Suprapubic skin (tissue), 4 donors: ENCODE measurements around the gene NEDD9. TPM values are rescaled to one million over a fixed set of nuclear protein-coding genes. Genes with fewer than 3 reads are reported as not detected.

Experiments
- DNase-seq, 2 donors: peaks; one replicate each; pipeline ENCODE4 v3.0.0-alpha.2; 2019; ENCODE audit warnings: low spot score in 2 of 2
- H3K27ac ChIP-seq: fragments of 200-600 bp; sonication (generic); one replicate; pipeline ENCODE4 v1.5.1; 2019
- H3K27me3 ChIP-seq: fragments of 200-600 bp; sonication (generic); one replicate; pipeline ENCODE4 v1.5.1; 2019
- H3K36me3 ChIP-seq: fragments of 200-600 bp; sonication (generic); one replicate; pipeline ENCODE4 v1.5.1; 2019
- H3K4me1 ChIP-seq: fragments of 200-600 bp; sonication (generic); one replicate; pipeline ENCODE4 v1.5.1; 2019
- H3K4me3 ChIP-seq: fragments of 200-600 bp; sonication (generic); one replicate; pipeline ENCODE4 v1.5.1; 2019; ENCODE audit warnings: mild to moderate bottlenecking
- H3K9me3 ChIP-seq: fragments of 200-600 bp; sonication (generic); one replicate; pipeline ENCODE4 v1.5.1; 2019
- EP300 ChIP-seq: sonication (generic); formaldehyde crosslinking; IDR thresholded peaks from one replicate; pipeline ENCODE4 v1.6.1; 2017; ENCODE audit warnings: antibody characterized with exemption
- POLR2A ChIP-seq, 2 donors: fragments of 450-650 bp; IDR thresholded peaks; one replicate each; pipeline ENCODE4 v1.6.1; 2017; ENCODE audit warnings: antibody characterized with exemption in 2 of 2, mild to moderate bottlenecking in 2 of 2, moderate library complexity in 2 of 2
- POLR2AphosphoS5 ChIP-seq, 3 donors: sonication (generic); formaldehyde crosslinking; IDR thresholded peaks; one replicate each; pipeline ENCODE4 v1.6.1; 2017; ENCODE audit warnings: antibody characterized with exemption in 3 of 3
- WGBS: methylation state at CpG from one replicate; pipeline ENCODE4 v1.1.5; 2018; 5-methylcytosine and 5-hydroxymethylcytosine counted together
- total RNA-seq, 4 donors: library from RNA; depleted of rRNA; stranded (reverse); fragments of >200 nt; gene quantifications; one replicate each; pipeline ENCODE4 v1.1.0, GENCODE V29; 2016
- TF ChIP-seq, protein P1 (sequence below), 2 donors: fragments of 200-600 bp in 1 of 2; fragments of 450-650 bp in 1 of 2; sonication (generic) in 1 of 2; IDR thresholded peaks; one replicate each; pipeline ENCODE4 v1.5.1; 2016 to 2019; ENCODE audit warnings: antibody characterized with exemption in 2 of 2, mild to moderate bottlenecking in 1 of 2, moderate library complexity in 1 of 2

NEDD9 gene
- total RNA-seq, 4 donors from 2014 or later = 18.3 to 29.8 (median 22.4) TPM

- 45% methylated on average over 11 of the region's 11 CpGs for WGBS
- Histone ChIP-seq H3K36me3 (no peaks in the 10 kb centered on the region), H3K4me3 (no peak overlapping the region), H3K4me1 (peaks cover 61% of the 10 kb centered on the region), H3K27ac (peak overlapping the region; percentile 92), H3K27me3 (no peaks in the 10 kb centered on the region), H3K9me3 (no peaks in the 10 kb centered on the region)
- TF ChIP-seq POLR2A (IDR thresholded peaks at IDR 0.05) (no peak), EP300 (no peak), POLR2AphosphoS5 (IDR thresholded peaks at IDR 0.05) (no peak)
- TF ChIP-seq, protein P1, sequence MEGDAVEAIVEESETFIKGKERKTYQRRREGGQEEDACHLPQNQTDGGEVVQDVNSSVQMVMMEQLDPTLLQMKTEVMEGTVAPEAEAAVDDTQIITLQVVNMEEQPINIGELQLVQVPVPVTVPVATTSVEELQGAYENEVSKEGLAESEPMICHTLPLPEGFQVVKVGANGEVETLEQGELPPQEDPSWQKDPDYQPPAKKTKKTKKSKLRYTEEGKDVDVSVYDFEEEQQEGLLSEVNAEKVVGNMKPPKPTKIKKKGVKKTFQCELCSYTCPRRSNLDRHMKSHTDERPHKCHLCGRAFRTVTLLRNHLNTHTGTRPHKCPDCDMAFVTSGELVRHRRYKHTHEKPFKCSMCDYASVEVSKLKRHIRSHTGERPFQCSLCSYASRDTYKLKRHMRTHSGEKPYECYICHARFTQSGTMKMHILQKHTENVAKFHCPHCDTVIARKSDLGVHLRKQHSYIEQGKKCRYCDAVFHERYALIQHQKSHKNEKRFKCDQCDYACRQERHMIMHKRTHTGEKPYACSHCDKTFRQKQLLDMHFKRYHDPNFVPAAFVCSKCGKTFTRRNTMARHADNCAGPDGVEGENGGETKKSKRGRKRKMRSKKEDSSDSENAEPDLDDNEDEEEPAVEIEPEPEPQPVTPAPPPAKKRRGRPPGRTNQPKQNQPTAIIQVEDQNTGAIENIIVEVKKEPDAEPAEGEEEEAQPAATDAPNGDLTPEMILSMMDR (IDR thresholded peaks at IDR 0.05) = no peak
- no peak for DNase-seq
Measured at GRCh38 chr6:11233673-11234573, 1.5 kb upstream of the NEDD9 start.

DNA sequence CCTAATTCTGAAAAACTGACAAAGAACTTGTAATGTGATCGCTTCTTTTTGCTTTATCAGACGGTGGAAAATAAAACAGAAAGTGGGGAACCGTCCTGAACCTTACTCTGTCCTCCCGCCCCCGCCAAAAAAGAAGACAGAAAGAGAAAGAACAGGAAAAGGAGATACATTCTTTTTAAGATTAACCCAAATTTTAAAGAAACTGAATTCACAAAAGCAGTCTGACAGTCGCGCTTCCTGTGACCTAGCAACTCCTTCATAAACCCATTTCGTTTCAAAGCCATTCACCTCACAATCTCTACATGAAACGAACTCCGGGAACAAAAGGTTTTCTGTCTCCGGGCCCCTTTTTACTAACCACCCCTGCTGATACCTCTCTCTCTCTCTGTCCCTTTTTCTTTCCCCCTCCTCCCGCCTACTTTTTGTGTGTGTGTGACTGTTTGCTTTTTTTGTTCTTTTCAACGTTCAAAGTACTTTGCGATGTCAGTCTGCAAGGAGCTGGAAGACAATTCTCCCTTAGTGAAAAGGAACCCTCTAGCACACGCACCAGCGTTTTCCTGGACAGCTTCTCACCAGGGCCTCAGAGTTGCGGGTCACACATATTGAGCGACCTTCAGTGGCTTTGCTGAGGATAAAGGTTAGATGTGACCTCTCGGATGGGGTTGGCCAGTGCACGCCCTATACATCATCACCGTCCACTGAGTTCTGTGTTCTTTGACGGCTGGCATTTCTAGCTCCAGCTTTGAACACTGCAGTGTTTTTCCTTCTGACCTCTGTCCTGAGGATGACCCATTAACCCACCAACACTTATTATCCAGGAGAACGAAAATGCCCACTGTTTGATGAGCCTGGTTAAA lies 530 bp upstream of the NEDD9 start:
- no peaks in the 10 kb centered on the region for H3K36me3 ChIP-seq
- peak overlapping the region; percentile 92 for H3K27ac ChIP-seq
- 10% methylated on average over 23 of the region's 23 CpGs for WGBS
- DNase-seq = no peak
- H3K9me3 ChIP-seq = no peaks in the 10 kb centered on the region
- H3K4me3 ChIP-seq = peak overlapping the region; percentile 62
- no peaks in the 10 kb centered on the region for H3K27me3 ChIP-seq
- TF ChIP-seq, protein P1 (IDR thresholded peaks at IDR 0.05) = no peak
- no peak for TF ChIP-seq POLR2AphosphoS5 (IDR thresholded peaks at IDR 0.05)
- peaks cover 66% of the 10 kb centered on the region for H3K4me1 ChIP-seq

- WGBS = 9% methylated on average over 6 of the region's 6 CpGs
- H3K4me1 ChIP-seq = peaks cover 65% of the 10 kb centered on the region
- no peak for DNase-seq
- H3K27me3 ChIP-seq = no peaks in the 10 kb centered on the region
- no peaks in the 10 kb centered on the region for H3K9me3 ChIP-seq
- peak overlapping the region; percentile 62 for H3K4me3 ChIP-seq
- TF ChIP-seq EP300 (no peak), POLR2AphosphoS5 (IDR thresholded peaks at IDR 0.05) (no peak), POLR2A (IDR thresholded peaks at IDR 0.05) (no peak)
- TF ChIP-seq, protein P1 (IDR thresholded peaks at IDR 0.05) = no peak
- peak overlapping the region; percentile 92 for H3K27ac ChIP-seq
- H3K36me3 ChIP-seq = no peaks in the 10 kb centered on the region
Measured at GRCh38 chr6:11231564-11232192, 790 bp downstream of the NEDD9 start.

GRCh38 chr6:11231108-11231463 lies 1.4 kb downstream of the NEDD9 start:
- TF ChIP-seq POLR2AphosphoS5 (IDR thresholded peaks at IDR 0.05) (no peak), POLR2A (IDR thresholded peaks at IDR 0.05) (no peak), EP300 (no peak)
- TF ChIP-seq, protein P1 (IDR thresholded peaks at IDR 0.05) = no peak
- no peak for DNase-seq
- Histone ChIP-seq H3K4me3 (peak overlapping the region; percentile 62), H3K27ac (peak overlapping the region; percentile 92), H3K27me3 (no peaks in the 10 kb centered on the region), H3K36me3 (no peaks in the 10 kb centered on the region), H3K9me3 (no peaks in the 10 kb centered on the region), H3K4me1 (peaks cover 59% of the 10 kb centered on the region)
- 32% methylated on average over 1 of the region's 1 CpG for WGBS
